Activated naive CD4-positive, alpha-beta T cell treated with anti-CD3 and anti-CD28 coated beads, Interleukin-2, amount 50 U/mL, for 72 hours (primary cell): ENCODE data around the gene COL15A1. TPM values are rescaled to one million over a fixed set of nuclear protein-coding genes. Genes with fewer than 3 reads are reported as not detected.

Experiments
- ATAC-seq, 2 donors: fragments of 150-1000 bp; cut with Tn5 transposase; 2 replicates each; pipeline ENCODE4 v1.10.0; 2021; ENCODE audit warnings: mild to moderate bottlenecking in 2 of 2, moderate library complexity in 2 of 2
- DNase-seq, 2 donors: peaks; one replicate each; pipeline ENCODE4 v3.0.0; 2021 to 2022; ENCODE audit warnings: low spot score in 2 of 2
- H3K27ac Mint-ChIP-seq, 2 donors: one replicate each; pipeline ENCODE4 v1.8.0; 2022; ENCODE audit warnings: mild to moderate bottlenecking in 2 of 2, mixed read lengths in 2 of 2
- H3K36me3 Mint-ChIP-seq, 2 donors: one replicate each; pipeline ENCODE4 v1.8.0; 2022; ENCODE audit warnings: mixed read lengths in 2 of 2
- H3K9me3 Mint-ChIP-seq, 2 donors: one replicate each; pipeline ENCODE4 v1.8.0; 2022; ENCODE audit warnings: mixed read lengths in 2 of 2
- total RNA-seq, 2 donors: library from RNA; stranded (reverse); gene quantifications; one replicate each; pipeline ENCODE4 v1.2.3, GENCODE V29; 2022

The COL15A1 gene
- total RNA-seq, 2 donors from 2014 or later, result 0.11 to 0.23 TPM

GRCh38 chr9:99101812-99102211 is 158.1 kb downstream of the COL15A1 start:
- ATAC-seq (no peak), DNase-seq (no peak)
- Mint-ChIP-seq H3K27ac (no peak overlapping the region), H3K36me3 (peaks cover 0 to 18% of the 10 kb centered on the region in 2 donors), H3K9me3 (peaks cover 0 to 15% of the 10 kb centered on the region in 2 donors)

- no peak for DNase-seq
- H3K27ac Mint-ChIP-seq, result peak overlapping the region in 1 of 2 donors; percentile 75
- no peak for ATAC-seq
- H3K9me3 Mint-ChIP-seq, result peaks cover 0 to 15% of the 10 kb centered on the region in 2 donors
- peaks cover 0 to 18% of the 10 kb centered on the region in 2 donors for H3K36me3 Mint-ChIP-seq
These were observed 159.6 kb downstream of the COL15A1 start for GRCh38 chr9:99103054-99103895.

- DNase-seq (peak in 1 of 2 donors; percentile 57), ATAC-seq (peak in 1 of 2 donors; percentile 14)
- peaks cover 0 to 10% of the 10 kb centered on the region in 2 donors for H3K9me3 Mint-ChIP-seq
- H3K27ac Mint-ChIP-seq, result peak overlapping the region; percentile 68 to 75
- peaks cover 0 to 20% of the 10 kb centered on the region in 2 donors for H3K36me3 Mint-ChIP-seq
These were observed 160.3 kb downstream of the COL15A1 start for GRCh38 chr9:99103901-99104458.

GRCh38 chr9:99104459-99105151 is 160.9 kb downstream of the COL15A1 start, which contains the start of gene TGFBR1:
Gene TGFBR1, plus strand, starts transcription at chr9:99105113. Its CDS starts 93 bp downstream, at chr9:99105206.
- H3K27ac Mint-ChIP-seq, result peak within 1 kb of the TSS; percentile 75 to 79
- peaks cover 0 to 16% of the 10 kb centered on the region in 2 donors for H3K36me3 Mint-ChIP-seq

DNA sequence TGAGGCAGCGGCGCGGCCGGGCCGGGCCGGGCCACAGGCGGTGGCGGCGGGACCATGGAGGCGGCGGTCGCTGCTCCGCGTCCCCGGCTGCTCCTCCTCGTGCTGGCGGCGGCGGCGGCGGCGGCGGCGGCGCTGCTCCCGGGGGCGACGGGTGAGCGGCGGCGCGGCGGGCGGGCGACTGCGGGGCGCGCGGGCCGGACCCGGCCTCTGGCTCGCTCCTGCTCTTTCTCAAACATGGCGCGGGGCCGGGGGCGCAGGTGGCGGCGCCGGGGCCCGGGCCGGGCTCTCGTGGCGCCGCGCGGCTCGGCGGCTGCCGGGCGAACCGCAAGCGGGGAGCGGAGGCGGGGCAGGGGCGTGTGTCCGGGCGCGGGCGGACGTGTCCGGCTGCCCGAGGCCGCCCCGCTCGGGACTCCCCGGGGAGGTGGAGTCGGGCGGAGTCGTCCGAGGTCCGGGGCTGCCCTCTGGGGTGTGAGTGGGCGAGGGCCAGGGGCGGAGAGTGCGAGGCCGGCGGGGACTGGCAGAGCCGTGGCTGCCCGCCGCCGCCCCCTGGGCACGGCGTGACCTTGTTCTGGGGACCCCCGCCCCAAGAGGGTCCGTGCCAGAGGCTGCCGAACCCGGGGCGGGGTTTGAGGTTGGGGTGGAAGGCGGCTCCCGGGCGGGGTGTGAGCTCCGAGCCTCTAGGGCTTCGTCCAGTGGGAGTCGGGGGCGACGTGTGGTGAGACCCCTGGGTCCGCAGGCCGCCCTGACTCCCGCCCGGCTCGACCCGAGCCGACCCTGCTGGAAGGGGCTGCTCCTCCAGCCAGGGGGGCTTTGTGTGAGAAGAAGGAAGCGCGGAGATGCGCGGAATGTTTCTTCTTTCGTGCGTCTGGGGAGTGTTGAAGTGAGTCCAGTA is 161.7 kb downstream of the COL15A1 start:
- H3K27ac Mint-ChIP-seq, result peak overlapping the region; percentile 75 to 79
- peaks cover 0 to 9% of the 10 kb centered on the region in 2 donors for H3K36me3 Mint-ChIP-seq
- DNase-seq (peak; percentile 36 to 78), ATAC-seq (peak; percentile 25 to 52)
- H3K9me3 Mint-ChIP-seq, result no peaks in the 10 kb centered on the region

More at GRCh38 chr9:99104459-99105151, 160.9 kb downstream of the COL15A1 start, which contains the start of gene TGFBR1:
- H3K9me3 Mint-ChIP-seq, result peaks cover 0 to 4% of the 10 kb centered on the region in 2 donors
- peak; percentile 90 to 91 for ATAC-seq
- DNase-seq, result peak; percentile 95

DNA sequence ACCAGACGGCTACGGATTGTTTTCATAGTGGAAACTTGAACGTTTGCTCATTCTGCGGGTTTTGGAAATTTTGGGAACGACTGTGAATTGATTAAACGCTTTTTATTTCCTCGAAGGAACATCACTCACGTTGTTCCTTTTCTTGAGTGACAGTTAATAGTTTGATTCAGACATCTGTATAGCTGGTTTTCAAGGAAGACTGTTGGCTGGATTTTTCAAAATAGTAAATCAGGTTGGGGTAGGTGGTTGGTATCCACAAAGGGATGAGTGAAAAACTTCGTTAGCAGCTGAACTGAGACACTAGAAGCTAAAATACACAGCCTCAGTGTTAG is 162.3 kb downstream of the COL15A1 start:
- Mint-ChIP-seq H3K27ac (peak overlapping the region; percentile 47 to 79), H3K9me3 (no peaks in the 10 kb centered on the region), H3K36me3 (peaks cover 0 to 9% of the 10 kb centered on the region in 2 donors)
- DNase-seq (no peak), ATAC-seq (no peak)

- DNase-seq (no peak), ATAC-seq (no peak)
- Mint-ChIP-seq H3K9me3 (no peaks in the 10 kb centered on the region), H3K36me3 (peaks cover 0 to 9% of the 10 kb centered on the region in 2 donors), H3K27ac (no peak overlapping the region)
These were observed 163.7 kb downstream of the COL15A1 start for GRCh38 chr9:99107421-99107820.

DNA sequence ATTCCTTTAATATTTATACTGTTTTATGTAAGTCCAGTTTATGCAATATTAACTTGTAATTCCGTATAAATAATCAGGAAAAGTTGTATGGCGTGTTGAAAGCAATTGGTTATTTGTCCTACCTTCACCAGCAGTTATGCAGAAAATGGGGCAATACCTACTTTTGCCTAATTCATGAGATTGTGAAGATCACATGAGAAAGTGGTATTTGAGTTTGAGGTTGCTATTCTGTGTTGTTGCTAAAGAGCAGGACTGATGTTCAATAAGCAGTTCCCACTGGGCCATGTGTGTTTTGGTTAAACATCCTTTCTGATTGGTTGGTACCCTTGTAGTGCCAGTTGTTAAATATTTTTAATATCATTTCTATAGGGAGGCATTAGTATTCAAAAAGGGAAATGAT is 164.4 kb downstream of the COL15A1 start:
- Mint-ChIP-seq H3K36me3 (peaks cover 0 to 9% of the 10 kb centered on the region in 2 donors), H3K27ac (no peak overlapping the region), H3K9me3 (no peaks in the 10 kb centered on the region)
- DNase-seq (no peak), ATAC-seq (no peak)

DNA sequence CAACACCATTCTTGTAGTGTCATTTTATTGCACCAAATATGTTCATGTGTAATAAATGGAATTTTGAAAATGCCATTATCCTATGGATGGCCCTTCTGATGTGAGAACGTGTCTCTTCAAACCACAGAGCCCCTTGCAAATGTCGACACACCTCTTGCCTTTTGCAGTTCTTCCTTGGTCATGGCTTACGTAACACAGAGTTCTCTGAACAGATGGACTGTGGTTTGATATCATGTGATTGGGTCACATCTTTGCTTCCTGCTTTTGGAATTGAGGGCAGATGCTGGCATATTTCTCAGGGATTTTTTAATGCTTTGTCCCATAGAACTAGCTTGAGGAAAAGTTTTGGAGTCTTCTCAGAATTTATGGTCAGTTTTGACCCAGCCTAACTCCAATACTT is 165.8 kb downstream of the COL15A1 start:
- no peak overlapping the region for H3K27ac Mint-ChIP-seq
- H3K9me3 Mint-ChIP-seq, result no peaks in the 10 kb centered on the region
- H3K36me3 Mint-ChIP-seq, result peaks cover 0 to 9% of the 10 kb centered on the region in 2 donors
- DNase-seq, result no peak
- no peak for ATAC-seq

DNA sequence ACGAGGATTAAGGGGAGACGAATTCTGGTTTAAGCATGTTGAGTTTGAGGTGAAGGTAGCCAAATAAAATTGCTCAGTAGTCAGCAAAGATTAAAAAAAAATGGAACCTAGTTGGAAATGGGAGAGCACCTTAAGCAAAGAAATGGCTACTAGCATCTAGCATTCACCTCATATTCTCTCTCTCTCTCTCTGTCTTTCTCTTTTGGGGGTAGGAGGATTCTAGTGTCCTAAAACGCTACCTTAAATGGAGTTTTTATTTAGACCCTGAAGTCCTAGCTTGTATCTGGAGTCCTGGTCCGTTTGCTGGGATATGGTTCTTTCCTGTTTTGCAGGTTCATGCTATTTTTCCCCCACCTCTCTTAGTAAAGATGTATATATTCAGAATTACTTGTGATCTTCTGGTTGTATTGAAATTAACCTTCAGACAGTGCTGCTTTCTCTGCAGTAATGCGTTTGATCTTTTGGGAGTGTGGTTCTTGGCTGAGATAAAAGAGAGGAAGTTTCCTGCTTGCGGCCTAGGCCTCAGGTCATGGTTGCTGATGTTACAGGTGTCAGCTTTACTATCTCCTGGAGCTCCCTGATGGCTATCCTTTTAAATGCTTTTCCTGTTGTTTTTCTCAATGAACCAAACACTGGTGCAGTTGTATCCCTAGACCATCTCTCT is 169.2 kb downstream of the COL15A1 start:
- Mint-ChIP-seq H3K9me3 (no peaks in the 10 kb centered on the region), H3K36me3 (peaks cover 0 to 9% of the 10 kb centered on the region in 2 donors), H3K27ac (no peak overlapping the region)
- ATAC-seq (peak; percentile 92 to 96), DNase-seq (no peak)

DNA sequence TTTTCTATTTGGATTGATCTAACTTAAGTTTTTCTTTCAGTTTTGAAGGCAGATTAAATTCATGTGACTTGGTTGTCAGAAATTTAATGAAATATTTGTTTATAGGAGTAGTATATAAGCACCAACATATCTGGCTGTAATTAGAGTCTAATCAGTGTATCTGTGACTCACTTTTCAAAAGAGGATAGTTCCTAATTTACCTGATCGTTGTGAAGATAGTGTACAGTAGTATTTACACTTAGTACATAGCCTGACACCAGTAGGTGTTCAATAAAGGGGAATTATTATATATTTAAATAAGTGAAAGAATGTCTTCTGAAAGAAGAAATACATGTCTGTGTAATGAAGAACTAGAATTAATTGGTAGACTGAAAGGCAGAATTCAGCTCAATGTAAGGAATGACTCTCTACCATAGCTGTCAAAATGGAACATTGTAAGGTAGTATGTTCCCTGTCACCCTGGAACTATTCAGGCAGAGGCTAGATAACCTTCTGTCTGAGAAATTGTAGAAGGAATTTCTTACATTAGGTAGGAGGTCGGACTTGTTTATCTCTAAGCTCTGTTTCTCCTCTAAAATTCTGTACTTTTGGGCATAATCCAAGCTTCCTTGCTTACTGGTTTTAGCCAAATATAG is 169.8 kb downstream of the COL15A1 start:
- Mint-ChIP-seq H3K36me3 (peaks cover 0 to 8% of the 10 kb centered on the region in 2 donors), H3K9me3 (no peaks in the 10 kb centered on the region), H3K27ac (no peak overlapping the region)
- DNase-seq (no peak), ATAC-seq (no peak)

GRCh38 chr9:99114049-99114440 is 170.3 kb downstream of the COL15A1 start:
- Mint-ChIP-seq H3K36me3 (peaks cover 0 to 8% of the 10 kb centered on the region in 2 donors), H3K27ac (no peak overlapping the region), H3K9me3 (peaks cover 0 to 3% of the 10 kb centered on the region in 2 donors)
- DNase-seq, result no peak
- ATAC-seq, result no peak

GRCh38 chr9:99114846-99115500 is 171.3 kb downstream of the COL15A1 start:
- DNase-seq (no peak), ATAC-seq (no peak)
- Mint-ChIP-seq H3K9me3 (peaks cover 0 to 3% of the 10 kb centered on the region in 2 donors), H3K36me3 (peaks cover 0 to 8% of the 10 kb centered on the region in 2 donors), H3K27ac (no peak overlapping the region)

GRCh38 chr9:99116003-99116411 is 172.3 kb downstream of the COL15A1 start:
- no peak for ATAC-seq
- peaks cover 0 to 8% of the 10 kb centered on the region in 2 donors for H3K36me3 Mint-ChIP-seq
- DNase-seq, result no peak
- peaks cover 0 to 3% of the 10 kb centered on the region in 2 donors for H3K9me3 Mint-ChIP-seq
- no peak overlapping the region for H3K27ac Mint-ChIP-seq
